Fibroblast of skin of right quadriceps (primary cell): ENCODE results near the gene TNP2.
"Not testable (repeated sequence)": the region's sequence is repeated elsewhere in the genome, so short reads cannot be mapped to it uniquely, and the experiment has no call there.

Experiments used
- DNase-seq: peaks from one replicate; pipeline ENCODE4 v3.0.0-alpha.2; 2013

Gene TNP2

DNA sequence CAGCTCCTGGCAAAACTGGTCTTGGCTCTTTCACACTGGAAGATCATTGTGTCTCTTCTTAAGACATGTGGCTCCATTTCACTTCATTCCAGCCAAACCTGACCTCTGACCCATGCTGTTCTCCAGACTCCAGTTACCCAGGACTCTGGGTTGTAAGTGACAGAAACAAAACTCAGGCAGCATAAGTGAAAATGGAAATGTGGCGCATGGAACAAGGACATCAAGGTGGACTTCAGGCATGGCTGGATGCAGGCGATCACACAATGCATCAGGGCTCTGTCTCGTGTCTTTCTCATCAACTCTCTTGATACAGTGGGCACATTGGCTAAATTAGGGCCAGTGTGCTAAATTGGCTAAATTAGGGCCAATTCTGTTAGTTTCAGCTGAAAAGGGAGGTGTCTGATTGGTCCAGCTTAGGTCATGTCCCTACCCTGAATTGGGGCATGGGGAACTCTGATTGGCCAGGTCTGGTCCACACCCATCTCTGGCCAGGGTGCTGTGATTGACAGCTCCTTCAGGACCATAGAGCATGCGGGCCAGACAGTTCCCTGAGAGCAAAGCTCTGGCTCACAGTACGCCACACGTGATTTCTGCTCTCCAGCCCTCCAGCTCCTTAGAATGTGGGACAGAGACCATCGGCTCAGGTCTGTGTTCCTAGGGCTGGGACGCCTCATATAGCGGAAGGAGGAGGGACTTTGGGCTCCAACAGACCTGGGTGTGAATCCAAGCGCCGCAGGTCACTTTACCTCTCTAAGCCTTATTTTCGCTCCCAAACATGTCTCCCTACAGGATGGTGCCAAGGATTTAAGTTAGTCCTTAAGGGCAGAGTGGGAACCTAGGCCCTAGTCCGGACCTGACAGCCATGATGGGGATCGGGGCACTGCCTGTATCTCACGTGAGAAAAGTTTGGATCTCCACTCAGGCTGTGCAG, 30.6 kb downstream of the TNP2 start:
- no peak for DNase-seq

GRCh38 chr16:11236461-11237254, 32.5 kb downstream of the TNP2 start:
- no peak for DNase-seq

GRCh38 chr16:11235703-11235991, 33.5 kb downstream of the TNP2 start:
- no peak for DNase-seq

DNA sequence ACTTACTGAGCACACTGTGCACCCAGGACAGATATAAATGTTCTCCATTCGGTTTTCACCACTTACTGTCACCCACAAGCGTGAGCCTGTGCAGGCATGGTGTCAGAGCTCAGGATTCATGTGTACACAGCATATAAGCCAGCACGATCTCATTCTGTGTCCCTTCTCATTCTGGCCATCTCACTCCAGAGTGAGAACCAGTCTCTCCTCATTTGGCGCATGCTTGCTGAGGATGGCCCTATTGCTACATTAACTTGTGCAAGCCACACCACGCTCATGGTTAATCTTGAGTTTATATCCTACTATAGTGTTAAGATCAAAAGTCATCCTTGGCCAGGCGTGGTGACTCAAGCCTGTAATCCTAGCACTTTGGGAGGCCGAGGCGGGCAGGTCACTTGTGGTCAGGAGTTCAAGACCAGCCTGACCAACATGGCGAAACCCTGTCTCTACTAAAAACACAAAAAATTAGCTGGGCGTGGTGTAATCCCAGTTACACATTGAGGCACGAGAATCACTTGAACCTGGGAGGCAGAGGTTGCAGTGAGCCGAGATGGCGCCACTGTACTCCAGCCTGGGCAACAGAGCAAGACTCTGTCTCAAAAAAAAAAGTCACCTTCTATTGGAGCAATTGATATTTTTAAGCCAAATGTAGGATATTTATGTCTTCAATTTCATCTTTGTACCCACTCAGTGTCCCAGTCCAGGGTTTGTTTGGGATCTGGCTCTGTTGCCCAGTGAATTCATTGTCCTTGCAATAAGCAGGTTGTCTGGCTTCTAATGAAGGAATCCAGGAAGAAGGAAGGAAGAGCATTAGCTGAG, 34.0 kb downstream of the TNP2 start:
- DNase-seq, result no peak

GRCh38 chr16:11233727-11234376, 35.3 kb downstream of the TNP2 start:
- DNase-seq, result no peak

DNA sequence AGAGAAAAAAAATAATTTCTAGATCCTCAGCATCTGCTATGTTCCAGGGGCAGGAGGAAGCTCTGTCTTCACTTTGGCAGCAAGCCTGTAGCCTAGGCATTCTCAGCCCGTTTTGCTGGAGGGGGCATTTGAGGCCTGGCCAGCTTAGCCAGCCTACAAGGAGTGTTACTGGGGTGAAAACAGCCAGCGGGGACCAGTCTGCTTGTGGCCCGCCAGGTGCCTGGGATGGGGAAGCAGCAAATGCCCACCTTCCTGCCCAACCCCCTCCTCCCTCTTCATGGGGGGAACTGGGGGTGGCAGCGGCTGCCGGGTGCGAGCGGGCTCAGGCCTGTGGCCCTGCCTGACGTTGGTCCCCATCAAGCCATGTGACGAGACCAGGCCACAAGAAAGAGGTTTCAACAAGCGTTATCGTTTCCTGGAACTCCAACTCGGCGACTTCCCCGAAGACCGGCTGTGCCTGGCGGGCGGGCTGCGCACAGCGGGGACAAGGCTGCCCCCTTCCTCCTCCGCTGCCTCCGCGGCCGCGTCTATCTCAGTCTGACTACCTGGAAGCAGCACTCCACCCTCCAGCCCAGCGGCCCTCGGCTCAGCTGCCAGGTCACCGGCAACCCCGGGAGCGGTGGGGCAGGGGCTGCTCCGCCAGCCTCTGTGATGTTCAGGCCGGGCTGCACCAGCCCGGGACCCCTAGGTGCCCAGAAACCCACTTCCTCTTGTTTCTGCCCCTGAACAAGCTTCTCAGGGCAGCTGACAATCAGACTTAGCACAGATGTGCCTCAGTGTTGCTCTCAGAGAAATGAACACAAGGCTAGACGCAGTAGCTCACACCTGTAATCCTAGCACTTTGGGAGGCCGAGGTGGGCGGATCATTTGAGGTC, 36.0 kb downstream of the TNP2 start:
- DNase-seq, result no peak

- DNase-seq, result no peak
Measured at GRCh38 chr16:11232302-11232851, 36.7 kb downstream of the TNP2 start.

- no peak for DNase-seq
Measured at GRCh38 chr16:11231367-11231970, 37.7 kb downstream of the TNP2 start.

GRCh38 chr16:11229906-11230305, 39.2 kb downstream of the TNP2 start:
- DNase-seq, result no peak

GRCh38 chr16:11229432-11229831, 39.7 kb downstream of the TNP2 start:
- DNase-seq, result no peak

DNA sequence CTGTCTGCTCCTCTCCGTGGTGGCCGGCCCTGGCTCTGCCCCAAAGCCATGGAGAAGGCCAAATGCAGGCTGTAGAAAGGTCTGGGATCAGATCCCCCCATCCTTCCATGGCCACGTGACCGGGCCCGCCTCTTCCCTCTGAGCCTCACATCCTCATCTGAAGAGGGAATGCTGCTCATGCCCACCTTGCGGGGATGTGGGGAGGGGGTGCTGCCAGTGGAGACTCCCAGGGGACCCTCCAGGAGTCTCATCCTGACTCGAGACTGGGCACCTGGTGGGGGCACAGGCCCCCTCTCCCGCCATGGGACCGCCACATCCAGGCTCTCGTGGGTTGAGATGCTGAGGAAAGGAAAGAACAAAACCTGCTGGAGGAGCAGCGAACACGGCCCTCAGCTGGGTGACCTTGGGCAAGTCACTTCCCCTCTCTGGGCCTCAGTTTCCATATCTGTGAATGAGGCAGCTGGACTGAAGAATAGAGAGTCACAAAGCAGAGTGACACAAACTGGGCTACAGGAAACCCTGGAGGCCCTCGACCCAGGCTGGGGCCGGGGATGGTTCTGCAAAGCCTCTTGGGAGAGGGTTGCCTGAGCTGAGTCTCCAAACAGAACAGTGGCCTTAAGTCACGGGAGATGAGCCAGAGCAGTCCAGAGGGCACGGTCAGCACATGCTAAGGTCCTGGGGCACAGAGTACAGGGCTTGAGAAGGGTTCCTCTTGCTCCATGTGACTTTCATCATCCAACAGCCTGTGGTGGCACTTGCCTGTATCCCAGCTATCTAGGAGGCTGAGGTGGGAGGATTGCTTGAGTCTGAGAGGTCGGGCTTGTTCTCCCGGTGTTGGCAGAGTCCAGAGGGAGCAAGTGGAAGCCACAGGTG, 43.2 kb downstream of the TNP2 start:
- DNase-seq, result no peak

- no peak for DNase-seq
Measured at GRCh38 chr16:11224894-11225676, 44.0 kb downstream of the TNP2 start.

DNA sequence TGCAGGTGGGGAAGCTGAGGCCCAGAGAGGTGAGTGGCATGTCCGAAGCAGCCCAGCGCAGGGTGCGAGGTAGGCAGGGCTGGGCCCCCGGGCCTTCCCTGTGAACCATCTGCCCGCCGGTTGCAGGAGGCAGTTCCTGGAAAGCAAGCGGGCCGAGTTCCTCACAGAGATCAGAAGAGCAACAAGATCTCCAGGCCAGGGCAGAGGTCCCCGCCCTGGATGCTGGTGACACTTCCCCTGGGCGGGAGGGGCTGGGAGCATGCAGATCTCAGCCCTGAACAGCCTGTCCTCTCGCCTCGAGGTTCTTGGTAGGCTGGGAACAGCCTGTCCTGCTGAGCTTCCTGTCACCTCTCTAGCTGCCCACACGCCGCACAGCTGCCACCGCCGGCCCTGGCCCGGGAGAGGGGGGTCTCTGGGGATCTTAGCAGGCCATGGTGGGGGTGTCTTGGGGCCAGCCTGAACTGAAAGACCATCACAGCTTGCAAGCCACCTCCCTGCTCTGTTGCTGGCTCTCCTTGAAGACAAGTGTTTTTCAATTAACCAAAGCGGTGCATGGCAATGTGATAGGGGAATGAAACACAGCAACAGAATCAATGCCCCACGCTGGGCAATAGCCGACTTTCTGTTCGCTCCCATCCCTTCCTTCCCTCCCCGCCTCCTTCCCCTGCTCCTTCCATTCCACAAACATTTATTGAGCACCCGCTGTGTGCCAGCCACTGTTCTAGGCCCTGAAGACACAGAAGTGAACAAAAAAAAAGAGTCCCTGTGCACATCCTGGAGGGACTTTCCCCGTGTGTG, 44.8 kb downstream of the TNP2 start:
- no peak for DNase-seq

GRCh38 chr16:11220507-11220906, 48.6 kb downstream of the TNP2 start:
- not testable (repeated sequence) for DNase-seq

GRCh38 chr16:11219178-11219577, 49.9 kb downstream of the TNP2 start:
- DNase-seq, result no peak

- no peak for DNase-seq
Measured at GRCh38 chr16:11218604-11218962, 50.5 kb downstream of the TNP2 start.
